Esophagus squamous epithelium (tissue), 5 donors: ENCODE data around the gene CHMP2A. TPM values are rescaled to one million over a fixed set of nuclear protein-coding genes. Genes with fewer than 3 reads are reported as not detected.

Experiments
- DNase-seq: peaks from one replicate; lab custom pipeline; 2025; lab: John Stamatoyannopoulos, UW
- H3K27ac ChIP-seq, 4 donors: fragments of 200-600 bp; sonication (generic); one replicate each; pipeline ENCODE4 v1.5.1; 2016 to 2019; ENCODE audit warnings: mild to moderate bottlenecking in 1 of 4
- H3K27me3 ChIP-seq, 4 donors: fragments of 200-600 bp; sonication (generic); 1 replicate in 3 of 4; 2 replicates in 1 of 4; pipeline versions ENCODE4 v1.5.1 to v1.6.0; 2017 to 2021; ENCODE audit warnings: antibody characterized with exemption in 1 of 4
- H3K36me3 ChIP-seq, 3 donors: fragments of 200-600 bp; sonication (generic); one replicate each; pipeline ENCODE4 v1.5.1; 2016 to 2019
- H3K4me1 ChIP-seq, 3 donors: fragments of 200-600 bp; sonication (generic); one replicate each; pipeline ENCODE4 v1.5.1; 2017 to 2019
- H3K4me3 ChIP-seq, 4 donors: fragments of 200-600 bp; sonication (generic); 1 replicate in 3 of 4; 2 replicates in 1 of 4; pipeline ENCODE4 v1.5.1; 2016 to 2019; ENCODE audit warnings: mild to moderate bottlenecking in 2 of 4, moderate library complexity in 1 of 4
- H3K9me3 ChIP-seq, 3 donors: fragments of 200-600 bp; sonication (generic); one replicate each; pipeline ENCODE4 v1.5.1; 2016 to 2019
- CTCF ChIP-seq, 6 experiments: fragments of 450-650 bp in 4 of 6; fragments of 200-600 bp in 2 of 6; sonication (generic) in 2 of 6; IDR thresholded peaks; one replicate each; pipeline ENCODE4 v1.5.1; 2016 to 2019; ENCODE audit warnings: antibody characterized with exemption in 6 of 6, mild to moderate bottlenecking in 4 of 6, moderate library complexity in 4 of 6
- POLR2A ChIP-seq, 4 donors: fragments of 450-650 bp; IDR thresholded peaks; one replicate each; pipeline ENCODE4 v1.6.1; 2017; ENCODE audit warnings: antibody characterized with exemption in 4 of 4, mild to moderate bottlenecking in 4 of 4, moderate library complexity in 3 of 4
- WGBS, 2 donors: methylation state at CpG; one replicate each; pipeline ENCODE4 v1.1.5; 2018; 5-methylcytosine and 5-hydroxymethylcytosine counted together
- intact Hi-C: fragments of 100-400 bp; cut with DNase I; formaldehyde crosslinking; loops from one replicate; pipeline ENCODE4 v1.15.0; 2022
- total RNA-seq, 4 donors: library from RNA; depleted of rRNA; stranded (reverse); fragments of >200 nt; gene quantifications; one replicate each; pipeline ENCODE4 v1.1.0, GENCODE V29; 2016
- donor health status: DM: yes; HTN: yes; CAD: no.

The CHMP2A gene
- total RNA-seq, 4 donors from 2014 or later: 76.5 to 99.5 (median 86.6) TPM

DNA sequence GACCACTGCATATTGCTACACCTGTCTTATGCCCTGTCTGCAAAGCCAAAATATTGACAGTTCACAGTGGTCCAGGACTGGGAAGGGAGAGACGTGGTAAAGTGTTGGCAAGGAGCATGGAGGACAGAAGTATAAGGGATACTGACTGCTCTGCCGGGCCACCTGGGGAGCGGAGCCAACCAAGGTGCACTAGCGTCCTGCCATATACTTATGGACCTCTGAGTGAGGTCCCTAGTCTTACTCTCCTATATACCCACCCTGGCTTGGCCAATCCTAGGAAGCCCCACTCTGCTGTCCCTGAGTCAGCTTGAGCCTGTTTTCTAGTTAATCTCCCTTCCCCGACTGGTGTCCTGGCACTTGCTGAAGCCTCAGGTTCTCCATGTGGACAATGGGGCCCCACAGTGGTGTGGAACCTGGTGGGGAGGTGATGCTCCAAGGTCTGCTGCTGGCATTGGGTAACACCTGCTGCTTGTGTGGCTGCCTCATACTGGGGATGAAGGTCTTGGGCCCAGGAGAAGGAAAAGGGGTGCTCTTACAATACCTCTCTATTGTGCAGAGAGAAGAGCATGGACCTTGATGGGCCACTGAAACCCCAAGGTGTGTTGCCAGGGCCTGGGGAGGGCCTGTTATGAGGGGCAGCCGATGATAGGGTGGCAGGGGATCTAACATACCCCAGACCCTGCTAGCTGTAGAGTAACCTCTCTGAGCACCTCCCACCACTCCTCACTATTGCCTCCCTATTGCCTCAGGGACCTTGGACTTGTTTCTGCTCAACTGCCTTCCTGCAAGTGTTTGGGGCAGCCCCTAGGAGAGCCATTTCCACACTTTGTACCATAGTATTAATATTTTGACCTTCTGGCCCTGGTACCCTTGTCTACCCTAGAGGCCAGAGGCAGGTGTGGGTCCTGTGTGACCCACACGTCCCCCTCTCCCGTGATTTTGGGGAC, 17.8 kb downstream of the CHMP2A start:
- intact Hi-C loops: no loop called here
- no peaks in the 10 kb centered on the region for H3K36me3 ChIP-seq
- TF ChIP-seq POLR2A (IDR thresholded peaks at IDR 0.05) (no peak), CTCF (IDR thresholded peaks at IDR 0.05) (no peak)
- H3K4me3 ChIP-seq: no peak overlapping the region
- DNase-seq: no peak
- H3K9me3 ChIP-seq: no peaks in the 10 kb centered on the region
- 87% methylated on average over 6 of the region's 8 CpGs for WGBS, 2 donors
- peaks cover 0 to 44% (median 0%) of the 10 kb centered on the region in 4 donors for H3K27me3 ChIP-seq
- no peak overlapping the region for H3K27ac ChIP-seq
- peaks cover 7 to 15% (median 10%) of the 10 kb centered on the region in 3 donors for H3K4me1 ChIP-seq

DNA sequence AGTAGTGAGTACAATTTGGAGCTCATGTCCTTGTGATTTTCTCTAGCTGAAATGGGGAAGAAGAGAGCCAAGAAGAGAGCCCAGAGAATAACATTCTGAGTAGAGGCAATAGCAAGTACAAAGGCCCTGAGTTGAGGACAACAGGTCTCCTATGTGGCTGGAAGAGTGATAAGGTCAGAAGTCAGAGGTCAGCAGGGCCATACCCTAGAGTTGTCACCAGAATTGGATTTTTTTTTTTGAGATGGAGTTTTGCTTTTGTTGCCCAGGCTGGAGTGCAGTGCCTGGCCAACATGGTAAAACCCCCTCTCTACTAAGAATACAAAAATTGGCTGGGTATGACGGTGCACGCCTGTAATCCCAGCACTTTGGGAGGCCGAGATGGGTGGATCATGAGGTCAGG, 19.0 kb downstream of the CHMP2A start:
- TF ChIP-seq CTCF (IDR thresholded peaks at IDR 0.05): no peak
- TF ChIP-seq POLR2A (IDR thresholded peaks at IDR 0.05): no peak
- Histone ChIP-seq H3K9me3 (no peaks in the 10 kb centered on the region), H3K27ac (no peak overlapping the region), H3K4me3 (no peak overlapping the region), H3K36me3 (no peaks in the 10 kb centered on the region), H3K27me3 (peaks cover 0 to 41% (median 0%) of the 10 kb centered on the region in 4 donors), H3K4me1 (peaks cover 7 to 15% (median 10%) of the 10 kb centered on the region in 3 donors)
- 71 to 80% methylated on average over 1 to 3 of the region's 3 CpGs for WGBS, 2 donors
- DNase-seq: no peak
- intact Hi-C loops: no loop called here

GRCh38 chr19:58531034-58531840, 23.7 kb downstream of the CHMP2A start:
- H3K27ac ChIP-seq: no peak overlapping the region
- intact Hi-C loops: no loop called here
- H3K9me3 ChIP-seq: no peaks in the 10 kb centered on the region
- no peak overlapping the region for H3K4me3 ChIP-seq
- 67 to 68% methylated on average over 10 of the region's 10 CpGs for WGBS, 2 donors
- no peaks in the 10 kb centered on the region for H3K4me1 ChIP-seq
- DNase-seq: no peak
- no peak for TF ChIP-seq CTCF (IDR thresholded peaks at IDR 0.05)
- no peak for TF ChIP-seq POLR2A (IDR thresholded peaks at IDR 0.05)
- H3K27me3 ChIP-seq: peaks cover 0 to 9% (median 0%) of the 10 kb centered on the region in 4 donors
- no peaks in the 10 kb centered on the region for H3K36me3 ChIP-seq

- peaks cover 0 to 9% (median 0%) of the 10 kb centered on the region in 4 donors for H3K27me3 ChIP-seq
- intact Hi-C loops: no loop called here
- H3K4me3 ChIP-seq: no peak overlapping the region
- H3K4me1 ChIP-seq: no peaks in the 10 kb centered on the region
- H3K27ac ChIP-seq: no peak overlapping the region
- WGBS, 2 donors: 70 to 76% methylated on average over 3 of the region's 3 CpGs
- no peak for DNase-seq
- H3K9me3 ChIP-seq: no peaks in the 10 kb centered on the region
- TF ChIP-seq CTCF (IDR thresholded peaks at IDR 0.05) (no peak), POLR2A (IDR thresholded peaks at IDR 0.05) (no peak)
- H3K36me3 ChIP-seq: no peaks in the 10 kb centered on the region
These were observed 25.5 kb downstream of the CHMP2A start for GRCh38 chr19:58529405-58529804.
